Measurements from ENCODE around the gene LRCH3.

Gene LRCH3

DNA sequence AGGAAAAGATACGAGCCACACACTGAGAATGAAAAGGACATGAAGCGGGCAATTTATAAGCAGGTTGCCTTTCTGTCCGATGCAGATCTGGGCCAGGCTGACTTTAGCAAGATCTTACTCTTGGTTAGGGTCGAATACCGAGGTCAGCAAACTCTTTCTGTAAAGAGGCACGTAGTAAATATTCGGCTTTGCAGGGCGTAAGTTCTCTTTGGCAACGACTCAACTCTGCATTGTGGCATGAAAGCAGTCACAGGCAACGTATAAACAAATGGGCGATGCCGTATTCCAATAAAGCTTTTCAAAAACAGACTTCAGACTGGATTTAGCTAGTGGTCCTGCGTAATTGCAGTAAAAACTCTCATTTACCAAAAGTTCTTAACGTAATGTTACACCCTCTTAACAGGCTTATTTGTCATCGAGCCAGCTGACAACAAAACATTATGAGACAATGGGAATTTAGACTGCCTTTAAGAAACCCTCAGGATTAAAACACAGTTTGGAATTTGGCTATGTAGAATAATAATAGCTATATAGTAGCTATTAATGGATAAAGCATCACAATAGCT lies 145.8 kb downstream of the LRCH3 start:
- H3K27me3 ChIP-seq (replicated peaks; ENCODE audit: insufficient read depth, low read length), result no peaks in the 10 kb centered on the region
- H3K4me1 ChIP-seq (ENCODE audit: low read length), result no peaks in the 10 kb centered on the region
- no peak overlapping the region for H3K27ac ChIP-seq (ENCODE audit: low read length)
- no peaks in the 10 kb centered on the region for H3K36me3 ChIP-seq (replicated peaks; ENCODE audit: insufficient read depth, low read length)
- H2AFZ ChIP-seq (ENCODE audit: low read length), result no peak overlapping the region
- no peaks in the 10 kb centered on the region for H3K9me3 ChIP-seq (replicated peaks; ENCODE audit: insufficient read depth, low read length)
- no peak for DNase-seq
- no peak for TF ChIP-seq EZH2 (optimal IDR thresholded peaks at IDR 0.05; ENCODE audit: low read depth, low read length)
- no peak for TF ChIP-seq EZH2phosphoT487 (IDR thresholded peaks at IDR 0.05; ENCODE audit: low read length)
- TF ChIP-seq, protein P1, sequence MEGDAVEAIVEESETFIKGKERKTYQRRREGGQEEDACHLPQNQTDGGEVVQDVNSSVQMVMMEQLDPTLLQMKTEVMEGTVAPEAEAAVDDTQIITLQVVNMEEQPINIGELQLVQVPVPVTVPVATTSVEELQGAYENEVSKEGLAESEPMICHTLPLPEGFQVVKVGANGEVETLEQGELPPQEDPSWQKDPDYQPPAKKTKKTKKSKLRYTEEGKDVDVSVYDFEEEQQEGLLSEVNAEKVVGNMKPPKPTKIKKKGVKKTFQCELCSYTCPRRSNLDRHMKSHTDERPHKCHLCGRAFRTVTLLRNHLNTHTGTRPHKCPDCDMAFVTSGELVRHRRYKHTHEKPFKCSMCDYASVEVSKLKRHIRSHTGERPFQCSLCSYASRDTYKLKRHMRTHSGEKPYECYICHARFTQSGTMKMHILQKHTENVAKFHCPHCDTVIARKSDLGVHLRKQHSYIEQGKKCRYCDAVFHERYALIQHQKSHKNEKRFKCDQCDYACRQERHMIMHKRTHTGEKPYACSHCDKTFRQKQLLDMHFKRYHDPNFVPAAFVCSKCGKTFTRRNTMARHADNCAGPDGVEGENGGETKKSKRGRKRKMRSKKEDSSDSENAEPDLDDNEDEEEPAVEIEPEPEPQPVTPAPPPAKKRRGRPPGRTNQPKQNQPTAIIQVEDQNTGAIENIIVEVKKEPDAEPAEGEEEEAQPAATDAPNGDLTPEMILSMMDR (IDR thresholded peaks at IDR 0.05; ENCODE audit: low read length), result no peak
- H3K9ac ChIP-seq (ENCODE audit: low read length), result no peak overlapping the region
- no peaks in the 10 kb centered on the region for H3K79me2 ChIP-seq (ENCODE audit: low read length)
- no peaks in the 10 kb centered on the region for H3F3A ChIP-seq (ENCODE audit: insufficient read depth, low read length)
- H4K20me1 ChIP-seq (ENCODE audit: insufficient read depth, low read length), result no peaks in the 10 kb centered on the region
- no peak overlapping the region for H3K4me2 ChIP-seq (ENCODE audit: low read depth, low read length)
- H3K9me2 ChIP-seq (replicated peaks; ENCODE audit: insufficient read depth, low read length), result no peaks in the 10 kb centered on the region
- H3K4me3 ChIP-seq (ENCODE audit: low read length), result no peak overlapping the region
